Measurements from ENCODE around the gene MBNL2.

MBNL2 gene

GRCh38 chr13:97235549-97236231 is 13.6 kb downstream of the MBNL2 start:
- no peak for DNase-seq

- DNase-seq, result no peak
These were observed 15.3 kb downstream of the MBNL2 start for GRCh38 chr13:97237388-97237787.

- no peak for DNase-seq
These were observed 16.3 kb downstream of the MBNL2 start for GRCh38 chr13:97238432-97238831.

GRCh38 chr13:97238883-97239282 is 16.8 kb downstream of the MBNL2 start:
- DNase-seq, result no peak

- DNase-seq, result no peak
These were observed 17.2 kb downstream of the MBNL2 start for GRCh38 chr13:97239306-97239705.

GRCh38 chr13:97239943-97240787 is 18.0 kb downstream of the MBNL2 start:
- no peak for DNase-seq

GRCh38 chr13:97240788-97241734 is 18.9 kb downstream of the MBNL2 start:
- no peak for DNase-seq

- no peak for DNase-seq
These were observed 19.6 kb downstream of the MBNL2 start for GRCh38 chr13:97241761-97242160.

- no peak for DNase-seq
These were observed 20.8 kb downstream of the MBNL2 start for GRCh38 chr13:97242755-97243497.

GRCh38 chr13:97243915-97244781 is 22.0 kb downstream of the MBNL2 start:
- no peak for DNase-seq

GRCh38 chr13:97245011-97245410 is 22.9 kb downstream of the MBNL2 start:
- DNase-seq, result no peak

- no peak for DNase-seq
These were observed 24.5 kb downstream of the MBNL2 start for GRCh38 chr13:97246596-97247158.

- no peak for DNase-seq
These were observed 26.1 kb downstream of the MBNL2 start for GRCh38 chr13:97248243-97248642.

- no peak for DNase-seq
These were observed 27.1 kb downstream of the MBNL2 start for GRCh38 chr13:97249093-97249795.

- DNase-seq, result no peak
These were observed 27.8 kb downstream of the MBNL2 start for GRCh38 chr13:97249796-97250495.

GRCh38 chr13:97250560-97250959 is 28.4 kb downstream of the MBNL2 start:
- DNase-seq, result no peak

GRCh38 chr13:97252735-97253134 is 30.6 kb downstream of the MBNL2 start:
- no peak for DNase-seq

- no peak for DNase-seq
These were observed 31.6 kb downstream of the MBNL2 start for GRCh38 chr13:97253581-97254293.

- no peak for DNase-seq
These were observed 32.7 kb downstream of the MBNL2 start for GRCh38 chr13:97254816-97255215.

Measured in 8988T (cell line).